PC-3 (cell line): ENCODE measurements around the gene IFFO2. TPM values are rescaled to one million over a fixed set of nuclear protein-coding genes. Genes with fewer than 3 reads are reported as not detected.

Experiments used
- ATAC-seq: fragments of 200-7000 bp; cut with Tn5 transposase; 2 replicates; pipeline ENCODE4 v1.9.1; 2020; ENCODE audit warnings: mild to moderate bottlenecking, moderate library complexity
- BruUV-seq: library from RNA; stranded (reverse); fragments of 400-500 nt; replicated peaks from 2 replicates; lab custom pipeline; 2021; lab: Mats Ljungman, UMichigan
- CTCF ChIA-PET: fragments of 300-600 bp; sonication (Branson Sonifier 250); formaldehyde crosslinking; loops from one replicate; lab custom pipeline; 2022; ENCODE audit warnings: antibody characterized with exemption; lab: Charles Lee
- POLR2A ChIA-PET: fragments of 300-600 bp; sonication (Branson Sonifier 250); formaldehyde crosslinking; loops from one replicate; lab custom pipeline; 2022; ENCODE audit warnings: antibody characterized with exemption; ENCODE audit not compliant: unreplicated experiment; lab: Charles Lee
- DNase-seq: peaks from one replicate; pipeline ENCODE4 v3.0.0-alpha.2; 2015
- H2AFZ ChIP-seq: fragments of 300-600 bp; sonication (generic); 2 replicates; pipeline ENCODE4 v1.6.0; 2016; ENCODE audit warnings: antibody characterized with exemption, low read length
- H3F3A ChIP-seq: fragments of 300-600 bp; sonication (generic); one replicate; pipeline ENCODE4 v1.6.0; 2017; ENCODE audit warnings: antibody characterized with exemption, low read length, control low read depth, mild to moderate bottlenecking; ENCODE audit not compliant: unreplicated experiment
- H3K27ac ChIP-seq: fragments of 300-600 bp; sonication (generic); 2 replicates; pipeline ENCODE4 v1.5.1; 2016; ENCODE audit warnings: mild to moderate bottlenecking, low read length
- H3K27me3 ChIP-seq: fragments of 300-600 bp; sonication (generic); 2 replicates; pipeline ENCODE4 v1.6.1; 2016; ENCODE audit warnings: low read length, mixed read lengths
- H3K36me3 ChIP-seq: fragments of 300-600 bp; sonication (generic); 2 replicates; pipeline ENCODE4 v1.6.1; 2016; ENCODE audit warnings: low read depth, mixed run types, low read length, mixed read lengths
- H3K4me1 ChIP-seq: fragments of 300-600 bp; sonication (generic); 2 replicates; pipeline ENCODE4 v1.5.1; 2016; ENCODE audit warnings: low read length; ENCODE audit not compliant: insufficient read depth
- H3K4me2 ChIP-seq: fragments of 300-600 bp; sonication (generic); 2 replicates; pipeline ENCODE4 v1.6.0; 2016; ENCODE audit warnings: low read length
- H3K4me3 ChIP-seq: fragments of 300-600 bp; sonication (generic); 2 replicates; pipeline ENCODE4 v1.5.1; 2016; ENCODE audit warnings: mild to moderate bottlenecking, low read length, mixed read lengths
- H3K79me2 ChIP-seq: fragments of 300-600 bp; sonication (generic); 2 replicates; pipeline ENCODE4 v1.6.1; 2017; ENCODE audit warnings: low read length, mixed read lengths
- H3K9ac ChIP-seq: fragments of 300-600 bp; sonication (generic); 2 replicates; pipeline ENCODE4 v1.6.0; 2016; ENCODE audit warnings: mild to moderate bottlenecking, low read length
- H3K9me2 ChIP-seq: fragments of 300-600 bp; sonication (generic); replicated peaks from 2 replicates; pipeline ENCODE4 v1.6.1; 2016; ENCODE audit warnings: mixed run types, low read length, mixed read lengths
- H3K9me3 ChIP-seq: fragments of 300-600 bp; sonication (generic); 2 replicates; pipeline ENCODE4 v1.6.1; 2016; ENCODE audit warnings: low read length, mixed read lengths
- H4K20me1 ChIP-seq: fragments of 300-600 bp; sonication (generic); 2 replicates; pipeline ENCODE4 v1.6.1; 2016; ENCODE audit warnings: low read length, mixed read lengths
- CTCF ChIP-seq: fragments of 300-600 bp; sonication (generic); conservative IDR thresholded peaks from 2 replicates; pipeline ENCODE4 v1.5.1; 2017; ENCODE audit warnings: antibody characterized with exemption, low read depth, mild to moderate bottlenecking, low read length
- EZH2 ChIP-seq: fragments of 300-600 bp; sonication (generic); IDR thresholded peaks from one replicate; pipeline ENCODE4 v1.6.1; 2017; ENCODE audit warnings: antibody characterized with exemption, mild to moderate bottlenecking, low read length; ENCODE audit not compliant: unreplicated experiment
- EZH2phosphoT487 ChIP-seq: fragments of 300-600 bp; sonication (generic); IDR thresholded peaks from 2 replicates; pipeline ENCODE4 v1.6.1; 2018; ENCODE audit warnings: mild to moderate bottlenecking, antibody characterized with exemption, low read length, borderline replicate concordance
- intact Hi-C: fragments of 100-400 bp; cut with micrococcal nuclease; formaldehyde crosslinking; loops from 2 replicates; pipeline ENCODE4 v1.9.0; 2023
- total RNA-seq: library from RNA; depleted of rRNA; stranded (reverse); fragments of >200 nt; gene quantifications from 2 replicates; pipeline ENCODE4 v1.2.3, GENCODE V29; 2014

IFFO2 gene
- total RNA-seq, 1 experiment from 2014 or later = 30.7 TPM

- ATAC-seq = peak; percentile 6
- ChIA-PET POLR2A (interaction anchor here (0.6 kb wide), 2 partner anchors 73 to 238 kb away, joined by 4 read pairs; no protein-coding TSS in a partner anchor), CTCF (interaction anchor here (1.0 to 1.1 kb wide), 2 partner anchors 10 to 11 kb away, joined by 5 to 7 read pairs; no protein-coding TSS in a partner anchor)
- Histone ChIP-seq H3K9ac (peak overlapping the region; percentile 86), H3F3A (peaks cover 6% of the 10 kb centered on the region), H3K4me2 (peak overlapping the region; percentile 96), H3K79me2 (peaks cover 4% of the 10 kb centered on the region; the same call in 1 of the 2 replicates), H3K27me3 (no peaks in the 10 kb centered on the region), H3K9me2 (no peaks in the 10 kb centered on the region), H3K27ac (peak overlapping the region; percentile 86), H3K4me1 (peaks cover 26% of the 10 kb centered on the region), H2AFZ (peak overlapping the region; percentile 84), H4K20me1 (no peaks in the 10 kb centered on the region), H3K4me3 (peak overlapping the region; percentile 96), H3K9me3 (no peaks in the 10 kb centered on the region), H3K36me3 (peaks cover 11% of the 10 kb centered on the region; the same call in 1 of the 2 replicates)
- no peak for DNase-seq
- TSS peak; percentile 87 for BruUV-seq
- TF ChIP-seq CTCF (no peak), EZH2phosphoT487 (no peak), EZH2 (no peak)
- intact Hi-C loops = loop anchor here (5.0 to 10.0 kb wide), 2 partner anchors 54 to 341 kb away; partner anchors contain the start of gene IFFO2
Measured at GRCh38 chr1:18903291-18903756, 53.2 kb downstream of the IFFO2 start.

GRCh38 chr1:18902523-18903290, 53.8 kb downstream of the IFFO2 start, which contains the start of gene ALDH4A1:
Gene ALDH4A1, minus strand, starts transcription at chr1:18902555. Its CDS starts 32 bp downstream, at chr1:18902523.
- CTCF ChIA-PET = interaction anchor here (1.0 to 1.1 kb wide), 2 partner anchors 11 to 12 kb away, joined by 5 to 7 read pairs; no protein-coding TSS in a partner anchor
- H2AFZ ChIP-seq = peak within 1 kb of the TSS; percentile 93
- H3K4me1 ChIP-seq = peaks cover 26% of the 10 kb centered on the region
- H3K79me2 ChIP-seq = peaks cover 4% of the 10 kb centered on the region; the same call in 1 of the 2 replicates
- POLR2A ChIA-PET = interaction anchor here (0.6 kb wide), 2 partner anchors 74 to 239 kb away, joined by 4 read pairs; no protein-coding TSS in a partner anchor
- no peaks in the 10 kb centered on the region for H4K20me1 ChIP-seq
- peak; percentile 95 for ATAC-seq
- peaks cover 6% of the 10 kb centered on the region; the same call in 1 of the 2 replicates for H3K36me3 ChIP-seq
- no peaks in the 10 kb centered on the region for H3K9me3 ChIP-seq
- peak within 1 kb of the TSS; percentile 86 for H3K9ac ChIP-seq
- H3K27ac ChIP-seq = peak within 1 kb of the TSS; percentile 86
- TF ChIP-seq CTCF (no peak), EZH2phosphoT487 (no peak), EZH2 (no peak)
- H3K9me2 ChIP-seq = no peaks in the 10 kb centered on the region
- peak within 1 kb of the TSS; percentile 96 for H3K4me2 ChIP-seq
- peak; percentile 98 for DNase-seq
- H3K4me3 ChIP-seq = peak within 1 kb of the TSS; percentile 96
- intact Hi-C loops = loop anchor here (5.0 to 10.0 kb wide), 2 partner anchors 55 to 342 kb away; partner anchors contain the start of gene IFFO2
- no TSS peak for BruUV-seq
- H3K27me3 ChIP-seq = no peaks in the 10 kb centered on the region
- H3F3A ChIP-seq = peaks cover 6% of the 10 kb centered on the region
